Duodenal mucosa (tissue), 2 donors: Measurements from ENCODE around the gene EPHB4.
"Not testable (repeated sequence)": the region's sequence is repeated elsewhere in the genome, so short reads cannot be mapped to it uniquely, and the experiment has no call there.

Experiments used
- H3K27ac ChIP-seq: one replicate; pipeline ENCODE4 v1.7.0; 2013; ENCODE audit warnings: low read depth, low read length
- H3K27me3 ChIP-seq, 2 donors: one replicate each; pipeline ENCODE4 v1.7.0; 2013; ENCODE audit warnings: low read length in 2 of 2, control low read depth in 1 of 2; ENCODE audit not compliant: insufficient read depth in 2 of 2, control insufficient read depth in 1 of 2
- H3K36me3 ChIP-seq, 2 donors: one replicate each; pipeline ENCODE4 v1.7.0; 2013; ENCODE audit warnings: low read length in 2 of 2, control low read depth in 1 of 2; ENCODE audit not compliant: insufficient read depth in 2 of 2, control insufficient read depth in 1 of 2
- H3K4me1 ChIP-seq, 2 donors: one replicate each; pipeline ENCODE4 v1.7.0; 2013; ENCODE audit warnings: low read length in 2 of 2, control low read depth in 1 of 2; ENCODE audit not compliant: insufficient read depth in 2 of 2, control insufficient read depth in 1 of 2
- H3K4me3 ChIP-seq, 2 donors: one replicate each; pipeline ENCODE4 v1.7.0; 2013; ENCODE audit warnings: low read length in 2 of 2, low read depth in 1 of 2
- H3K9ac ChIP-seq, 2 donors: one replicate each; pipeline ENCODE4 v1.7.0; 2013; ENCODE audit warnings: low read length in 2 of 2, low read depth in 1 of 2
- H3K9me3 ChIP-seq, 2 donors: one replicate each; pipeline ENCODE4 v1.7.0; 2013; ENCODE audit warnings: low read length in 2 of 2, control low read depth in 1 of 2; ENCODE audit not compliant: control insufficient read depth in 1 of 2

EPHB4 gene

GRCh38 chr7:100854899-100855298 is 27.6 kb upstream of the EPHB4 start:
- not testable (repeated sequence) for H3K27me3 ChIP-seq, H3K4me3 ChIP-seq, H3K9ac ChIP-seq, H3K27ac ChIP-seq, H3K9me3 ChIP-seq
- Histone ChIP-seq H3K4me1 (peaks cover 9 to 18% of the 10 kb centered on the region in 2 donors), H3K36me3 (peaks cover 3 to 11% of the 10 kb centered on the region in 2 donors)

GRCh38 chr7:100854146-100854895 is 27.0 kb upstream of the EPHB4 start:
- Histone ChIP-seq H3K9me3 (no peaks in the 10 kb centered on the region), H3K36me3 (peaks cover 0 to 7% of the 10 kb centered on the region in 2 donors), H3K4me1 (peaks cover 9 to 18% of the 10 kb centered on the region in 2 donors), H3K4me3 (no peak overlapping the region), H3K27me3 (no peaks in the 10 kb centered on the region), H3K27ac (no peak overlapping the region), H3K9ac (no peak overlapping the region)

GRCh38 chr7:100852048-100852872 is 24.9 kb upstream of the EPHB4 start, which contains the start of gene SLC12A9:
TSS of gene SLC12A9 (plus strand) at chr7:100852713. CDS start at chr7:100854198, 1,485 bp downstream.
- H3K4me1 ChIP-seq, result peaks cover 9 to 18% of the 10 kb centered on the region in 2 donors
- H3K27ac ChIP-seq, result no peak within 1 kb of the TSS
- H3K4me3 ChIP-seq, result peak within 1 kb of the TSS; percentile 86 to 93
- no peaks in the 10 kb centered on the region for H3K36me3 ChIP-seq
- peak within 1 kb of the TSS; percentile 65 to 69 for H3K9ac ChIP-seq
- H3K27me3 ChIP-seq, result no peaks in the 10 kb centered on the region
- H3K9me3 ChIP-seq, result no peaks in the 10 kb centered on the region

- Histone ChIP-seq H3K9me3 (no peaks in the 10 kb centered on the region), H3K9ac (no peak overlapping the region), H3K4me3 (no peak overlapping the region), H3K27ac (no peak overlapping the region), H3K27me3 (no peaks in the 10 kb centered on the region), H3K36me3 (no peaks in the 10 kb centered on the region), H3K4me1 (peaks cover 4 to 8% of the 10 kb centered on the region in 2 donors)
Measured at GRCh38 chr7:100847360-100847759, 20.0 kb upstream of the EPHB4 start.

- Histone ChIP-seq H3K9me3 (no peaks in the 10 kb centered on the region), H3K27ac (no peak overlapping the region), H3K36me3 (no peaks in the 10 kb centered on the region), H3K27me3 (no peaks in the 10 kb centered on the region), H3K9ac (no peak overlapping the region), H3K4me1 (peaks cover 0 to 12% of the 10 kb centered on the region in 2 donors), H3K4me3 (no peak overlapping the region)
Measured at GRCh38 chr7:100840470-100841100, 13.3 kb upstream of the EPHB4 start.

GRCh38 chr7:100839361-100839760 is 12.0 kb upstream of the EPHB4 start:
- no peaks in the 10 kb centered on the region for H3K27me3 ChIP-seq
- H3K4me3 ChIP-seq, result no peak overlapping the region
- peaks cover 0 to 12% of the 10 kb centered on the region in 2 donors for H3K4me1 ChIP-seq
- H3K9ac ChIP-seq, result no peak overlapping the region
- no peaks in the 10 kb centered on the region for H3K36me3 ChIP-seq
- H3K27ac ChIP-seq, result no peak overlapping the region
- H3K9me3 ChIP-seq, result no peaks in the 10 kb centered on the region

- peak overlapping the region; percentile 30 to 52 for H3K9ac ChIP-seq
- no peaks in the 10 kb centered on the region for H3K36me3 ChIP-seq
- peaks cover 0 to 12% of the 10 kb centered on the region in 2 donors for H3K4me1 ChIP-seq
- peak overlapping the region; percentile 65 for H3K27ac ChIP-seq
- no peaks in the 10 kb centered on the region for H3K27me3 ChIP-seq
- H3K9me3 ChIP-seq, result no peaks in the 10 kb centered on the region
- peak overlapping the region; percentile 55 to 65 for H3K4me3 ChIP-seq
Measured at GRCh38 chr7:100837099-100837836, 9.9 kb upstream of the EPHB4 start.

GRCh38 chr7:100836812-100837098 is 9.4 kb upstream of the EPHB4 start:
- Histone ChIP-seq H3K9me3 (no peaks in the 10 kb centered on the region), H3K4me3 (peak overlapping the region; percentile 55 to 65), H3K9ac (peak overlapping the region; percentile 30 to 52), H3K27ac (peak overlapping the region; percentile 65), H3K27me3 (no peaks in the 10 kb centered on the region), H3K36me3 (no peaks in the 10 kb centered on the region), H3K4me1 (peaks cover 0 to 12% of the 10 kb centered on the region in 2 donors)

- Histone ChIP-seq H3K9me3 (no peaks in the 10 kb centered on the region), H3K27ac (peak overlapping the region; percentile 26), H3K4me1 (peaks cover 0 to 12% of the 10 kb centered on the region in 2 donors), H3K27me3 (no peaks in the 10 kb centered on the region), H3K9ac (peak overlapping the region in 1 of 2 donors; percentile 47), H3K4me3 (no peak overlapping the region), H3K36me3 (no peaks in the 10 kb centered on the region)
Measured at GRCh38 chr7:100835903-100836811, 8.8 kb upstream of the EPHB4 start.
